HEK293T (cell line): Measurements from ENCODE around the gene EPN1.
"Not testable (repeated sequence)": the region's sequence is repeated elsewhere in the genome, so short reads cannot be mapped to it uniquely, and the experiment has no call there.

Experiments used
- CTCF ChIA-PET: fragments of 350-600 bp; formaldehyde crosslinking; extraction: SDS; loops from one replicate; lab custom pipeline; 2021; ENCODE audit warnings: antibody characterized with exemption, inconsistent platforms; lab: Yijun Ruan, JAX
- POLR2A ChIA-PET: fragments of 350-600 bp; formaldehyde crosslinking; extraction: SDS; loops from one replicate; lab custom pipeline; 2020; ENCODE audit warnings: antibody characterized with exemption, inconsistent platforms; lab: Yijun Ruan, JAX
- DNase-seq: peaks from one replicate; pipeline ENCODE4 v3.0.0; 2012; ENCODE audit warnings: mixed read lengths; ENCODE audit errors: extremely low spot score
- ARNT ChIP-seq: fragments of 450-650 bp; IDR thresholded peaks from 2 replicates; pipeline ENCODE4 v1.6.1; 2017; ENCODE audit warnings: mild to moderate bottlenecking
- BHLHE40 ChIP-seq: fragments of 450-650 bp; IDR thresholded peaks from 2 replicates; pipeline ENCODE4 v1.6.1; 2016; ENCODE audit warnings: mild to moderate bottlenecking, moderate library complexity, borderline replicate concordance
- CTBP1 ChIP-seq: fragments of 450-650 bp; IDR thresholded peaks from 2 replicates; pipeline ENCODE4 v1.6.1; 2016; ENCODE audit warnings: borderline replicate concordance
- FOXK2 ChIP-seq: fragments of 450-650 bp; IDR thresholded peaks from 2 replicates; pipeline ENCODE4 v1.6.1; 2016; ENCODE audit warnings: mild to moderate bottlenecking
- FOXM1 ChIP-seq: fragments of 450-650 bp; IDR thresholded peaks from 2 replicates; pipeline ENCODE4 v1.6.1; 2017; ENCODE audit warnings: mild to moderate bottlenecking, borderline replicate concordance
- L3MBTL2 ChIP-seq: fragments of 450-650 bp; conservative IDR thresholded peaks from 2 replicates; pipeline ENCODE4 v1.6.1; 2016; ENCODE audit warnings: mild to moderate bottlenecking
- LEF1 ChIP-seq: fragments of 450-650 bp; IDR thresholded peaks from 2 replicates; pipeline ENCODE4 v1.6.1; 2017; ENCODE audit warnings: mild to moderate bottlenecking, borderline replicate concordance
- NFRKB ChIP-seq: fragments of 450-650 bp; IDR thresholded peaks from 2 replicates; pipeline ENCODE4 v1.6.1; 2016; ENCODE audit warnings: mild to moderate bottlenecking, moderate library complexity
- PKNOX1 ChIP-seq: fragments of 450-650 bp; IDR thresholded peaks from 2 replicates; pipeline ENCODE4 v1.6.1; 2016
- SP1 ChIP-seq: fragments of 450-650 bp; IDR thresholded peaks from 2 replicates; pipeline ENCODE4 v1.6.1; 2017
- SUZ12 ChIP-seq: fragments of 450-650 bp; IDR thresholded peaks from 2 replicates; pipeline ENCODE4 v1.6.1; 2016; ENCODE audit warnings: mild to moderate bottlenecking

Gene EPN1

DNA sequence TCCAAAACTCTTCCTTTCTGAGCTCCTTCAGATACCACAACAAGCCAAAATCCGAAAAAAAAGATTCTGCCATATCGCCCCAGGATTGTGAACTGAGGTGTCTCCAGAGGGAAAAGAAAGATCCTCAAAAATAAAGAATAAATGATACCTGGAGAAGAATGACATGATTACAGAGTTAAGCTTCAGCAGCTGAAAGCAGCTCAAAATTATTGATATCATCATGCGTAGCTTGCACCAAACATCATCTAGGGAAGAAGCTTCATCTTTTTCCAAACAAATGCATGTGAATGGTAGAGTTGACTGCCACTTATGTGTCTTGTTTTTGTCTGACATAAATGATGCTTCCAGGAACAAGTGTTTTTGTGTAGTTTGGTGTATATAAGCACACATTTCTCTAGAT, 63.3 kb downstream of the EPN1 start, which contains the start of gene NLRP9:
Gene NLRP9 (minus strand): TSS at position 101 of the 400 bp plus-strand sequence. CDS start 28 bp downstream, at position 73.
- ChIA-PET CTCF (no interaction called here), POLR2A (no interaction called here)
- no peak for DNase-seq
- no peak for TF ChIP-seq SUZ12
- no peak for TF ChIP-seq CTBP1
- no peak for TF ChIP-seq LEF1
- no peak for TF ChIP-seq SP1
- no peak for TF ChIP-seq FOXM1
- no peak for TF ChIP-seq ARNT
- TF ChIP-seq L3MBTL2 = no peak
- TF ChIP-seq PKNOX1 = no peak

DNA sequence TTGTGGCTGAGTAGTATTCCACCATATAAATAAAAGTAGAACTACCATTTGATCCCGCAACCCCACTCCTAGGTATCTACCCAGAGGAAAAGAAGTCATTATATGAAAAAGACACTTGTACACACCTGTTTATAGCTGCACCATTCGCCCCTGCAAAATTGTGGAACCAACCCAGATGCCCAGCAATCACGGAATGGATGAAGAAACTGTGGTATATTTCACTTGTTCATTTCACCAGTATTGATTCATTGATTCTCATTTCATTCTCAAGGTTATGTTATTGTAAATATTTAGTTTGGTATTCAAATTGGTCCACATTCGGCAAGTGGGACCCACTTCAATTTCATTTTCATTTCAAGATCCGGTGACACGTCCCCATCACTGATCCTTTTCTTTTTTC, 75.7 kb downstream of the EPN1 start:
- POLR2A ChIA-PET = no interaction called here
- no peak for DNase-seq
- TF ChIP-seq LEF1 = no peak
- no peak for TF ChIP-seq SUZ12
- TF ChIP-seq BHLHE40 = no peak
- no peak for TF ChIP-seq FOXK2
- no peak for TF ChIP-seq NFRKB
- CTCF ChIA-PET = interaction anchor here (0.5 kb wide), 1 partner anchor 130 kb away, joined by 3 read pairs; no protein-coding TSS in a partner anchor

DNA sequence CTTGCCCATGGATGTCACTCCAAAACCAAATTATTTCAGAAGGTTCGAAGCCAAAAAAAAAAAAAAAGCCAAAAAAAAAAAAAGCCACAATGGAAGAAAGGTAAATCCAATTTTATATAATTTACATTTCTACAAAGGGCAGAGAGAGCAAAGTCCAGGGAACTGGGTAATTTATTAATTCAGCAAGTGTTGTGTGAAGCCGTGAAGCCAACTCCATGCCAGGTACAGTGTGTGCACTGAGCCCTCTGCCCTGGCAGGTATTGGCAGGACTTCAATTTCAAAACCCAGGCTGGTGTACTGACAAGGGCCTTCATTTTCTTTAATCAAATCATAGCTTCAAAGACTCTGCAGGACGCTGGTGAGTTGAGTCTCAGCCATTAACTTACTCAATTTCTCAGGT, 78.4 kb downstream of the EPN1 start:
- CTCF ChIA-PET = no interaction called here
- DNase-seq = no peak
- no peak for TF ChIP-seq BHLHE40
- POLR2A ChIA-PET = no interaction called here

DNA sequence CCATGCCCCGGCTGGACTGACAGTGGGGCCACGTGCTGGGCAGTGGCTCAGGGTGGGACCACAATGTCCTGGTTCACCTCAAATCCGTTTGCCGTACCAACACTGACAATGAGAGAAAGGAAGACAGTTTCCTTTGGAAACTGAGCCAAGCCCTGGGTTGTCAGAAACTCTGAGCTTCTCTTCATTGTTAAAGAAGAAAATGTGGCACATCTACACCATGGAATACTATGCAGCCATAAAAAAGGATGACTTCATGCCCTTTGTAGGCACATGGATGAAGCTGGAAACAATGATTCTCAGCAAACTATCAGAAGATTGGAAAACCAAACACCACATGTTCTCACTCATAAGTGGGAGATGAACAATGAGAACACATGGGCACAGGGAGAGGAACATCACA, 81.8 kb downstream of the EPN1 start:
- POLR2A ChIA-PET, CTCF ChIA-PET, DNase-seq: not testable (repeated sequence)

GRCh38 chr19:55758797-55759196, 83.8 kb downstream of the EPN1 start, which contains the start of gene RFPL4A:
RFPL4A (plus strand) TSS chr19:55759097; CDS start chr19:55761801, 2,704 bp downstream.
- CTCF ChIA-PET, POLR2A ChIA-PET, DNase-seq: not testable (repeated sequence)
